ENCODE results near the gene TENM4. TPM values are rescaled to one million over a fixed set of nuclear protein-coding genes. Genes with fewer than 3 reads are reported as not detected.
"Not testable (repeated sequence)": the region's sequence is repeated elsewhere in the genome, so short reads cannot be mapped to it uniquely, and the experiment has no call there.

TENM4 gene
- polyA plus RNA-seq, 2 of the 4 experiments (the other 2 are of a cell fraction), result 0.06 to 0.31 TPM

GRCh38 chr11:78620159-78620558 is 820.7 kb downstream of the TENM4 start:
- Histone ChIP-seq H3K4me3 (no peak overlapping the region), H3K27ac (no peak overlapping the region), H3K4me2 (no peak overlapping the region), H3K4me1 (no peaks in the 10 kb centered on the region), H3K9me3 (peaks cover 11% of the 10 kb centered on the region)
- POLR2A ChIA-PET, result no interaction called here
- ATAC-seq, result no peak
- CTCF ChIA-PET, result no interaction called here
- 4% methylated on average over 2 of the region's 2 CpGs for WGBS (ENCODE audit: missing lambda C conversion rate)
- no peak for FAIRE-seq
- TF ChIP-seq ZNF302 (CRISPR knock-in tag; IDR thresholded peaks at IDR 0.05) (no peak), MAZ (IDR thresholded peaks at IDR 0.05; ENCODE audit: borderline replicate concordance, low read depth, low read length) (no peak), EHMT2 (IDR thresholded peaks at IDR 0.05; ENCODE audit: low read depth) (no peak), FOSB (CRISPR knock-in tag; IDR thresholded peaks at IDR 0.05) (no peak)
- DNase-seq (ENCODE audit: low read depth in 1 of 2, low spot score in 1 of 2), result no peak

- no peak overlapping the region for H3K4me3 ChIP-seq
- TF ChIP-seq FOSB (CRISPR knock-in tag; IDR thresholded peaks at IDR 0.05) (no peak), NR3C1 (IDR thresholded peaks at IDR 0.05) (no peak), ZC3H11A (IDR thresholded peaks at IDR 0.05) (no peak), HOXA7 (CRISPR knock-in tag; IDR thresholded peaks at IDR 0.05) (no peak), TP53 (CRISPR knock-in tag; IDR thresholded peaks at IDR 0.05) (no peak), ZNF302 (CRISPR knock-in tag; IDR thresholded peaks at IDR 0.05) (no peak), JUNB (IDR thresholded peaks at IDR 0.05) (no peak), FOSL2 (IDR thresholded peaks at IDR 0.05) (no peak), FOSL2 (CRISPR knock-in tag; IDR thresholded peaks at IDR 0.05) (no peak), ZSCAN20 (CRISPR knock-in tag; IDR thresholded peaks at IDR 0.05) (no peak), MYC (IDR thresholded peaks at IDR 0.05; ENCODE audit: borderline replicate concordance, low read length) (no peak), HMGXB4 (CRISPR knock-in tag; IDR thresholded peaks at IDR 0.05; ENCODE audit: borderline replicate concordance) (no peak), MAZ (IDR thresholded peaks at IDR 0.05; ENCODE audit: borderline replicate concordance, low read depth, low read length) (no peak), HOXB5 (CRISPR knock-in tag; IDR thresholded peaks at IDR 0.05) (no peak)
- ChIA-PET POLR2A (no interaction called here), CTCF (no interaction called here)
- FAIRE-seq, result no peak
- H3K4me2 ChIP-seq, result no peak overlapping the region
- no peak overlapping the region for H3K27ac ChIP-seq
- peaks cover 11% of the 10 kb centered on the region for H3K9me3 ChIP-seq
- DNase-seq (ENCODE audit: low read depth in 1 of 2, low spot score in 1 of 2), result no peak
- ATAC-seq, result no peak
- no peaks in the 10 kb centered on the region for H3K4me1 ChIP-seq
- WGBS (ENCODE audit: missing lambda C conversion rate), result 8% methylated on average over 1 of the region's 1 CpG
Observed at GRCh38 chr11:78615724-78616123, 825.1 kb downstream of the TENM4 start.

- DNase-seq (ENCODE audit: low read depth in 1 of 2, low spot score in 1 of 2) (no peak), ATAC-seq (no peak), FAIRE-seq (no peak)
- POLR2A ChIA-PET, result no interaction called here
- CTCF ChIA-PET, result no interaction called here
- Histone ChIP-seq H3K27ac (no peak overlapping the region), H3K4me1 (no peaks in the 10 kb centered on the region), H3K4me2 (no peak overlapping the region), H3K4me3 (no peak overlapping the region), H3K9me3 (no peaks in the 10 kb centered on the region)
- TF ChIP-seq JUN (IDR thresholded peaks at IDR 0.05), result no peak
- WGBS (ENCODE audit: missing lambda C conversion rate), result 1% methylated on average over 5 of the region's 5 CpGs
Observed at GRCh38 chr11:78613378-78613813, 827.4 kb downstream of the TENM4 start.

- Histone ChIP-seq H3K4me1 (no peaks in the 10 kb centered on the region), H3K4me3 (no peak overlapping the region), H3K27ac (no peak overlapping the region), H3K4me2 (no peak overlapping the region), H3K9me3 (no peaks in the 10 kb centered on the region)
- FAIRE-seq, result no peak
- ATAC-seq, result no peak
- ChIA-PET CTCF (no interaction called here), POLR2A (no interaction called here)
- 29% methylated on average over 4 of the region's 4 CpGs for WGBS (ENCODE audit: missing lambda C conversion rate)
- DNase-seq (ENCODE audit: low read depth in 1 of 2, low spot score in 1 of 2), result no peak
- no peak for TF ChIP-seq CHD4 (IDR thresholded peaks at IDR 0.05; ENCODE audit: borderline replicate concordance)
- no peak for TF ChIP-seq FOSB (CRISPR knock-in tag; IDR thresholded peaks at IDR 0.05)
- TF ChIP-seq CHD2 (IDR thresholded peaks at IDR 0.05; ENCODE audit: low read length, partially characterized antibody), result no peak
- TF ChIP-seq NR3C1 (IDR thresholded peaks at IDR 0.05), result no peak
- no peak for TF ChIP-seq HEYL (CRISPR knock-in tag; IDR thresholded peaks at IDR 0.05)
- TF ChIP-seq ZNF302 (CRISPR knock-in tag; IDR thresholded peaks at IDR 0.05), result no peak
- no peak for TF ChIP-seq MYC (IDR thresholded peaks at IDR 0.05; ENCODE audit: borderline replicate concordance, low read length)
- no peak for TF ChIP-seq HOXB5 (CRISPR knock-in tag; IDR thresholded peaks at IDR 0.05)
- no peak for TF ChIP-seq KDM5A (IDR thresholded peaks at IDR 0.05)
- no peak for TF ChIP-seq MAZ (IDR thresholded peaks at IDR 0.05; ENCODE audit: borderline replicate concordance, low read depth, low read length)
- no peak for TF ChIP-seq FOXS1 (CRISPR knock-in tag; IDR thresholded peaks at IDR 0.05)
- no peak for TF ChIP-seq CBX2 (IDR thresholded peaks at IDR 0.05; ENCODE audit: borderline replicate concordance, low read depth)
- no peak for TF ChIP-seq RAD21 (conservative IDR thresholded peaks at IDR 0.05 in 1 of 2, IDR thresholded peaks at IDR 0.05 in 1 of 2)
- TF ChIP-seq MAX (IDR thresholded peaks at IDR 0.05), result no peak
Observed at GRCh38 chr11:78612721-78613377, 828.0 kb downstream of the TENM4 start.

GRCh38 chr11:78609321-78609720 is 831.5 kb downstream of the TENM4 start:
- H3K4me2 ChIP-seq; POLR2A ChIA-PET; H3K9me3 ChIP-seq; FAIRE-seq; ATAC-seq; DNase-seq (ENCODE audit: low read depth in 1 of 2, low spot score in 1 of 2); H3K4me1 ChIP-seq; CTCF ChIA-PET; H3K4me3 ChIP-seq; H3K27ac ChIP-seq: not testable (repeated sequence)
- WGBS (ENCODE audit: missing lambda C conversion rate), result 45% methylated on average over 5 of the region's 5 CpGs
